GM23338 (cell line): ENCODE data around the gene ZNF784.

Source experiments
- NANOG ChIP-seq: IDR thresholded peaks from 2 replicates; pipeline ENCODE4 v1.6.1; 2016; ENCODE audit warnings: antibody characterized with exemption, borderline replicate concordance
- POLR2AphosphoS5 ChIP-seq: IDR thresholded peaks from 2 replicates; pipeline ENCODE4 v1.6.1; 2016; ENCODE audit warnings: antibody characterized with exemption, low read depth
- TF ChIP-seq, protein P1 (sequence below), 2 experiments: fragments of 200-600 bp in 1 of 2; sonication (generic) in 1 of 2; conservative IDR thresholded peaks; 2 replicates each; pipeline versions ENCODE4 v1.5.1 to v1.6.1; 2016 to 2017; ENCODE audit warnings: antibody characterized with exemption in 2 of 2, low read depth in 2 of 2, mild to moderate bottlenecking in 2 of 2, moderate library complexity in 1 of 2

DNA sequence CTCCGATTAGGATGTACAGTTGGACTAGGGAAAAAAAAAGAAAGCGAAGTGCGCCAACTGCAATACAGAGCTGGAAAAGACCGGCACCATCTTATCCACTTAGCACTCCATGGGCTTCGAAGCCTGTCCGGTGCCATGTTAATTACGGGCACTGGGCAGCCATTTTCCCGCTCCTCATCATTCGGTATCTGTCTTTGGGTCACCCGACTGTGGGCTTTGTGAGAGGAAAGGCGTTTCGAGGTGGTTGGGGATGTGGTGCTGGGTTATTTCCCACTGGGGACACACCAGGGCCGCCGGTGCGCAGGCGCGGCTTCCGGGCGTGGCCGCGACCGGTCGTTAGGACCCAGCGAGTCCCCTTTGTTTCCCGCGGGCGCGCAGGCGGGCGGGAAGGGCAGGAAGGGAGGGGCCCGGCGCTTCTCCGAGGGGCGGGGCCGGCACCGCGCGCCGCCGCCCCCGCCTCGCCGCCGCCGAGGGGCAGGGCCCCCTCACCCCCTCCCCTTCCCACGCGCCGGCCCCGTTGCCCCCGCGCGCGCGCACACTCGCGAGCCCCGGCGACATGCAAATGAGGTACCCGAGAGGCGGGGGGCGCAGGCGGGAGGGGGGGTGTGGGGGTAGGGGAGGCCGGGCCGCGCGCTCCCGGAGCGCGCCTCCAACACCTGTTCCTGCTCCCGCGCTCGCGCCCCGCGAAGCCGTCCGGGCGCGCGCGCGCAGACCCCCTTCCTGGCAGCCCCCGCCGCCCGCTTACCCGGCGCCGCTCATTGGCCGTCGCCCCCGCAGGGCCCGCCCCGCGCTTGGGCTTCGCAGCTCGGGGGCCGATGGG, 24.3 kb downstream of the ZNF784 start, which contains the start of gene ZNF524:
- no peak for TF ChIP-seq NANOG
- TF ChIP-seq, protein P1, sequence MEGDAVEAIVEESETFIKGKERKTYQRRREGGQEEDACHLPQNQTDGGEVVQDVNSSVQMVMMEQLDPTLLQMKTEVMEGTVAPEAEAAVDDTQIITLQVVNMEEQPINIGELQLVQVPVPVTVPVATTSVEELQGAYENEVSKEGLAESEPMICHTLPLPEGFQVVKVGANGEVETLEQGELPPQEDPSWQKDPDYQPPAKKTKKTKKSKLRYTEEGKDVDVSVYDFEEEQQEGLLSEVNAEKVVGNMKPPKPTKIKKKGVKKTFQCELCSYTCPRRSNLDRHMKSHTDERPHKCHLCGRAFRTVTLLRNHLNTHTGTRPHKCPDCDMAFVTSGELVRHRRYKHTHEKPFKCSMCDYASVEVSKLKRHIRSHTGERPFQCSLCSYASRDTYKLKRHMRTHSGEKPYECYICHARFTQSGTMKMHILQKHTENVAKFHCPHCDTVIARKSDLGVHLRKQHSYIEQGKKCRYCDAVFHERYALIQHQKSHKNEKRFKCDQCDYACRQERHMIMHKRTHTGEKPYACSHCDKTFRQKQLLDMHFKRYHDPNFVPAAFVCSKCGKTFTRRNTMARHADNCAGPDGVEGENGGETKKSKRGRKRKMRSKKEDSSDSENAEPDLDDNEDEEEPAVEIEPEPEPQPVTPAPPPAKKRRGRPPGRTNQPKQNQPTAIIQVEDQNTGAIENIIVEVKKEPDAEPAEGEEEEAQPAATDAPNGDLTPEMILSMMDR (conservative IDR thresholded peaks at IDR 0.05; ENCODE audit: low read depth in 2 of 2) = no peak
- TF ChIP-seq POLR2AphosphoS5 = no peak
